ENCODE measurements around the gene WRAP73. TPM values are rescaled to one million over a fixed set of nuclear protein-coding genes. Genes with fewer than 3 reads are reported as not detected.

WRAP73 gene
- total RNA-seq, 4 donors from 2014 or later = 16.4 to 33.7 (median 19.6) TPM

GRCh38 chr1:3687504-3687903, 37.6 kb upstream of the WRAP73 start:
- Histone ChIP-seq H3K4me3 (no peak overlapping the region), H3K36me3 (no peaks in the 10 kb centered on the region), H3K27ac (no peak overlapping the region), H3K9me3 (no peaks in the 10 kb centered on the region), H3K27me3 (peaks cover 23% of the 10 kb centered on the region), H3K4me1 (peaks cover 50% of the 10 kb centered on the region)
- no peak for DNase-seq (ENCODE audit: low spot score in 2 of 2)
- TF ChIP-seq POLR2AphosphoS5 (IDR thresholded peaks at IDR 0.05) = no peak
- no peak for TF ChIP-seq CTCF (IDR thresholded peaks at IDR 0.05)
- no peak for TF ChIP-seq EP300 (IDR thresholded peaks at IDR 0.05)
- no peak for TF ChIP-seq POLR2A (IDR thresholded peaks at IDR 0.05)
- 85% methylated on average over 8 of the region's 12 CpGs for WGBS

DNA sequence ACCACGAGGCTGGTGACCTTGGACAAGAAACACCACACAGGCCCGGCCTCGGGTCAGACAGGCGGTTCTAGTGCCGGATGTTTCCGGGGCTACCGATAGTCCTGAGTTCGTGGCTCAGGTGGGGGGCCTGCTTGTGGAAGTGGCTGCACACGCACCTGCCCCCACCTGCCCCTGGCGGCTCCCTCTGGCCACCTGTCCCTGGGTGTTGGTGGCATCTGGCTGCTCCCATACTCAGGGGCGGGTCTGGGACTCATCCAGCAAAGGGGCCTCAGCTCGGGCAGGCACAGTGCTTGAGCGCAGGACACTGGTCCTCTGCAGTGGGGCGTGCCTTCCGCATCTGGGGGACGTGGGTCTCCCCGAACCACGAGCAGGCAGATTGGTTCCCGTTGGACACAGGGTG, 36.0 kb upstream of the WRAP73 start:
- H3K27ac ChIP-seq = no peak overlapping the region
- peaks cover 28% of the 10 kb centered on the region for H3K27me3 ChIP-seq
- no peak for DNase-seq (ENCODE audit: low spot score in 2 of 2)
- H3K9me3 ChIP-seq = no peaks in the 10 kb centered on the region
- no peaks in the 10 kb centered on the region for H3K36me3 ChIP-seq
- H3K4me3 ChIP-seq = no peak overlapping the region
- H3K4me1 ChIP-seq = peaks cover 45% of the 10 kb centered on the region
- 80% methylated on average over 1 of the region's 19 CpGs for WGBS
- TF ChIP-seq CTCF (IDR thresholded peaks at IDR 0.05) (no peak), EP300 (IDR thresholded peaks at IDR 0.05) (no peak)

GRCh38 chr1:3685222-3685621, 35.3 kb upstream of the WRAP73 start:
- H3K4me1 ChIP-seq = peaks cover 40% of the 10 kb centered on the region
- peaks cover 32% of the 10 kb centered on the region for H3K27me3 ChIP-seq

DNA sequence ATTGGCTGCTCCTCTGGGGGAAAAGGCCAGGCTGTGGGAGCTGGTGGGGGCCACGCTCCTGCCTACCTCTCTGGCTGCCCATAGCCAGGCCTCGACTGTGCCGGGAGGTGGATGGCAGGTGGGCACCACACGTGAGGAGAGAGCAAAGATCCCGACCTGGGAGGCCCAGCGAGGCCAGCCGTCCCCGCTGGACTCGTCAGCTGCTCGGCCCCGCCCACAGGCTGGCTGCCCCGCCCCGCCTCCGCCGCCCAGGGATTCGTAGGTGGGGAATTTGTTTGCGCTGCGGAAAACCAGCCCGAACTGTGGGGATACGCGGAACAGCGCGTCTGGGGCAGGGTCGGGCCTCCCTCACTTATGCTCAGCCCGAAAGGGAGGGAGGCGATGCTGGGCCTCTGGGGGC, 34.1 kb upstream of the WRAP73 start:
- no peak for DNase-seq (ENCODE audit: low spot score in 2 of 2)

More at GRCh38 chr1:3685222-3685621, 35.3 kb upstream of the WRAP73 start:
- Histone ChIP-seq H3K36me3 (no peaks in the 10 kb centered on the region), H3K4me3 (no peak overlapping the region), H3K27ac (no peak overlapping the region), H3K9me3 (no peaks in the 10 kb centered on the region)
- TF ChIP-seq POLR2A (IDR thresholded peaks at IDR 0.05) (no peak), POLR2AphosphoS5 (IDR thresholded peaks at IDR 0.05) (no peak)
- WGBS = 60% methylated on average over 7 of the region's 14 CpGs
- DNase-seq (ENCODE audit: low spot score in 2 of 2) = no peak

DNA sequence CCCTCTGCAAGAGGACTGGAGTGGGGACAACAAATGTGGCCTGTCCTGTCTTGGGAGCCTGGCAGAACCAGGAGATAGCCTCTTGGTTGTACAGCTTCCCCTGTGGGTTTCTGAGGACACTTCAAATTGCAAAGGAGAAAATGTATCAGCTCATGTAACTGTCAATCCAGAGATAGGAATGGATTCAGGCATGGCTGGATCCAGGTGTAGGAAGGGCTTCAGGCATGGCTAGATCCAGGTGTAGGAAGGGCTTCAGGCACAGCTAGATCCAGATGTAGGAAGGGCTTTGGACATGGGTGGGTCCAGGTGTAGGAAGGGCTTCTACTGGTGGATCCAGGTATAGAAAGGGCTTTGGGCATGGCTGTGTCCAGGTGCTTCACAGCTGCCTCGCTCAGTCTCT, 33.3 kb upstream of the WRAP73 start:
- no peak overlapping the region for H3K27ac ChIP-seq
- H3K4me1 ChIP-seq = peaks cover 27% of the 10 kb centered on the region
- H3K36me3 ChIP-seq = no peaks in the 10 kb centered on the region
- TF ChIP-seq EP300 (IDR thresholded peaks at IDR 0.05) = no peak
- TF ChIP-seq CTCF (IDR thresholded peaks at IDR 0.05) = no peak
- TF ChIP-seq POLR2AphosphoS5 (IDR thresholded peaks at IDR 0.05) = no peak
- no peak for TF ChIP-seq POLR2A (IDR thresholded peaks at IDR 0.05)
- H3K4me3 ChIP-seq = no peak overlapping the region
- DNase-seq (ENCODE audit: low spot score in 2 of 2) = no peak
- 100% methylated on average over 1 of the region's 1 CpG for WGBS
- peaks cover 28% of the 10 kb centered on the region for H3K27me3 ChIP-seq
- H3K9me3 ChIP-seq = no peaks in the 10 kb centered on the region

More for the DNA sequence above, 34.1 kb upstream of the WRAP73 start:
- Histone ChIP-seq H3K9me3 (no peaks in the 10 kb centered on the region), H3K36me3 (no peaks in the 10 kb centered on the region), H3K4me1 (peaks cover 29% of the 10 kb centered on the region), H3K27me3 (peaks cover 28% of the 10 kb centered on the region), H3K4me3 (peak overlapping the region; percentile 7), H3K27ac (no peak overlapping the region)
- 50% methylated on average over 1 of the region's 26 CpGs for WGBS
- TF ChIP-seq POLR2AphosphoS5 (IDR thresholded peaks at IDR 0.05) = no peak
- TF ChIP-seq EP300 (IDR thresholded peaks at IDR 0.05) = no peak
- no peak for TF ChIP-seq CTCF (IDR thresholded peaks at IDR 0.05)
- no peak for TF ChIP-seq POLR2A (IDR thresholded peaks at IDR 0.05)
